ENCODE data around the gene THEM5.
"Not testable (repeated sequence)": the region's sequence is repeated elsewhere in the genome, so short reads cannot be mapped to it uniquely, and the experiment has no call there.

THEM5 gene

GRCh38 chr1:151867765-151868411 is 14.4 kb upstream of the THEM5 start:
- DNase-seq (ENCODE audit: low read depth) = peak; percentile 67

DNA sequence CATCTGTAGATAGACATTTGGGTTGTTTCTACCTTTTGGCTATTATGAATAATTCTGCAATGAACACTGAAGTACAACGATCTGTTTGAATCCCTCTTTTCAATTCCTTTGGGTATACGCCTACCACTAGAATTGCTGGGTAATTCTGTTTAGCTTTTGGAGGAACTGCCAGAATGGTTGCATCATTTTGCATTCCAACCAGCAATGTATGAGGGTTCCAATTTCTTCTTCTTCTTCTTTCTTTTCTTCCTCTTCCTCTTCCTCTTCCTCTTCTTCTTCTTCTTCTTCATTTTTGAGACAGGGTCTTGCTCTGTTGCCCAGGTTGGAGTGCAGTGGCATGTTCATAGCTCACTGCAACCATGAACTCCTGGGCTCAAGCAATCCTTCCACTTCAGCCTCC is 13.8 kb upstream of the THEM5 start:
- DNase-seq (ENCODE audit: low read depth) = no peak

- no peak for DNase-seq (ENCODE audit: low read depth)
These were observed 10.9 kb upstream of the THEM5 start for GRCh38 chr1:151864411-151864810.

DNA sequence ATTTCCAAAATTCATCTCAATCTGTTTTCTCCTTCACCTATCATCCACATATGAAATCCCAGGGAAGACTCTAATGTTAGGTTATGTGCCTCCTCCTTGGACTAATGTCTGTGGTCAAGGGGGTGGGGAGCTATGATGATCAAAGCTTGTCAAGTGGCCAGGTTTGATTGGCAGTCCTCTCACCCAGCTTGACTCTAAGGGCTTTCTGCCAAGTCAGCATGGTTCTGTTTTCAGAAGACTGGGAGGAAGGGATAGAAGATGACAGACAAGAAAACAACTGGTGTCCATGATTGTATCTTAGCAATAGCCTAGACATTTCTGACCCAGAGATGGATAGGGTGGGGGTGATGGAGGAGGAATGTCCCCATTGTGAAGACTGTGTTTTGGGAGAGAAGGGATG is 9.1 kb upstream of the THEM5 start:
- DNase-seq (ENCODE audit: low read depth) = no peak

DNA sequence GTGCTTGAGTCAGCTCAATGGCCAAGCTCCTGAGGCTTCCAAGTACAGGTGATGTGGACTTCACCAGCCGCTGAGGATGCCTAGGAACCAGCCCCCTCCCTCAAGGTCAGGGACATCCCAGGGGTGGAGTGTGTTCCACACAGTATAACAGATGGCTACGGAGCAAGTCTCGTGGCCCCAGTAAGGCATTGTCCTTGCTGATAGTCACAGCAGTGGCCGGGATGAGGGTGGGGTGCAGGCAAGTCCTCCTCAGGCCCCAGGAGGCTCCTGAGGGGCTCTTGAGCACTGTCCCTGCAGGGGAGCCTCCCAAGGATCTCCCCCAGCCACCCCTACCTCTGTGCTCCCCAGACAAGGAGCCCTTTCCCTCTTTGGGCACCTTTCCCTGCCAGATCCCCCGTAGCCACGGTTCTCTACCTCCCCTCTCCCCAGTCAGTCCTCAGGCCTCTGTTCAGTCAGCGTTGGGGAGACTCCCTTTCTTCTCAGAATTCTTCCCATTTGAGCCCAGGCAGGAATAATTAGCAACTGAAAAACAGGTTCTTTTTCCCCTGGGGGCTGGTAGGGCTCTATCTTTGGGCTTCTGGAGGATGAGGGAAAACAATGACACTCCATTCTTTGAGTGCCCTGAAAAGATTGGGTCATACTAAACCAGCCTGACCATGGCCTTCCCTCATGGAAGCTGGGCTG is 7.1 kb upstream of the THEM5 start:
- DNase-seq (ENCODE audit: low read depth) = no peak

GRCh38 chr1:151859891-151860293 is 6.4 kb upstream of the THEM5 start:
- DNase-seq (ENCODE audit: low read depth) = no peak

DNA sequence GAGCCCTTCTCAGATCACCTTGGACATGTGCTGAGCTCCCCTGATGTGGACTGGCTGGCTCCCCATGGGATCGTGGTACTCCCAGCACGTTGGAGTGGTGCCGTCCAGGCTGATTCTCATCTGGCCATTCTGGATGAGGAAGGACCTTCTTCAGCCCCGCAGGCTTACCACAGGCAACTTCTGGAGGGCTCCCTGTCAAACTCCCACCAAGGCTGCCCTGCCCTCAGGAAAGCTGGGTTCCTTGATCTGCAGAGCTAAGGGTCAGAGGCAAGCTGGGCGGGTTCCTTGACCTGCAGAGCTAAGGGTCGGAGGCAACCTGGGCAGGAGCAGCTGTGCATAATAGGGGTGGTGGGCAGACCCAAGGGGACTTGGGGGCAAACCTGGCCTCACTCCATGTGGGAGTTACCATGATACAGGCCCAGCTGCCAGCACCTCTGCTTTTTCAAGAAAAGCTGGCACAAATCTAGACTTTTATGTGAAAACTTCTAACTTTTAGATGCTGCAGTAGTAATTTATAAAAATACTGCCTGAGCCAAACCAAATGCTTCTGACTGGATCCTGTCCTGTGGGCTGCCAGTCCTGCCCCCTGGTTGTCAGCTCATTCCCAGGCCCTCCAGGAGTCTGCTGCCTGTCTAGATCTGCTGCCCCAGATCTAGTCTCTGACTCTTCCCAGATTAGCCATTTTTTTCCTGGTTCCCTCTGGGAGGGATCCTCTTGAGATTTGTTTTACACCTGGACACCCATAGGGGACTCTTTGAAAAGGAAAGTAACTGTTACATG is 5.6 kb upstream of the THEM5 start:
- DNase-seq (ENCODE audit: low read depth) = no peak

- DNase-seq (ENCODE audit: low read depth) = peak; percentile 22
These were observed 4.7 kb upstream of the THEM5 start for GRCh38 chr1:151858030-151858746.

- DNase-seq (ENCODE audit: low read depth) = no peak
These were observed 2.4 kb upstream of the THEM5 start for GRCh38 chr1:151855933-151856332.

DNA sequence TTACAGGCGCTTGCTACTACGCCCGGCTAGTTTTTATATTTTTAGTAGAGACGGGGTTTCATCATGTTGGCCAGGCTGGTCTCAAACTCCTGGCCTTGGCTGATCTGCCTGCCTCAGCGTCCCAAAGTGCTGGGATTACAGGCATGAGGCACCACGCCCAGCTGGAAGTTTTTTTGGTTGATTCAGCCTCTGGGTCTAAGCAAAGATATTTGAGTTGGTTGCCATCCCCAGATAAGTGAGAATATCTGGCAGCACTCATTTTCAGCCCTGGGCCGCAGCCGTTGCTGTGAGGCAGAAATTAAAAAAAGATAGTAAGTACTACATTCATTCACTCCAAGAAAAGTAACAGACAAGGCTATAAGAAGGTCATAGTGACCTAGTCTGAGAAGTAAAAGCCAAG is 2.0 kb upstream of the THEM5 start:
- DNase-seq (ENCODE audit: low read depth) = not testable (repeated sequence)

DNA sequence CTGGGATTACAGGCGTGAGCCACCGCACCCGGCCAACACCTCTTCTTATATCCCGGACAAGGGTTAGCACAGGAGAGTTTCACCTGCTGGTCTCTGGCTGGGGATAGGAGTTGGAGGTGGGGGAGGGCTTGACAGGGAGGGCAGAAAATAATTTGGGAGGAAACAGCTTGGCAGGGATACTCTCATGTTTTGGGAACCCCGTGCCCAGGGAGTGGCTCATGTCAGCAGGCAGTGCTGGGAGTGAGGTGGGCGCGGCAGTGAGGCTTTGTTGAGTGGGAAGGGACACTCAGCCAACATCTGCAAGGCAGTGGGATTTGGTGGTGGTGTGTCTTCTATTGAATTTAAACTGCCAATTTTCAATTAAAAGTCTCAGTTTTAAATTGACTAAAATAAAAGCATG is 1.1 kb upstream of the THEM5 start:
- no peak for DNase-seq (ENCODE audit: low read depth)

DNA sequence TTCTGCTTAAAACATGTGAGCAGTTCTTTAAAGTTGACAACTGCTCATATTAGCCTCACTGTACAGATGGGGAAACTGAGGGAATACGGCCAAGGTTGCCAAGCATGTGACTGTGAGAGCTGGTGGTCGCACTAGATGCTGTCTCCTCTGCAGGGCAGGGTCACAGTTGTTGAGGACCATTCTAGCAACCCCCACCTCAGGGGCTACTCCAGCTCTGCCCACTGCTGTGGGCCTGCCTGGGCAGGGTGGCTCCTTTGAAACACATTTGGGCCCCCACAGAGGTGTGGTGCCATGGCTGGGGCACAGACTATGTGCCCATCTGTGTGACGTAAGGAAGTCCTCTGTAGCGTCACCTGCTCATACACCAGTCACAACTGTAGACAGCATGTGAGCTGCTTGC is 779 bp downstream of the THEM5 start:
- DNase-seq (ENCODE audit: low read depth) = no peak

DNA sequence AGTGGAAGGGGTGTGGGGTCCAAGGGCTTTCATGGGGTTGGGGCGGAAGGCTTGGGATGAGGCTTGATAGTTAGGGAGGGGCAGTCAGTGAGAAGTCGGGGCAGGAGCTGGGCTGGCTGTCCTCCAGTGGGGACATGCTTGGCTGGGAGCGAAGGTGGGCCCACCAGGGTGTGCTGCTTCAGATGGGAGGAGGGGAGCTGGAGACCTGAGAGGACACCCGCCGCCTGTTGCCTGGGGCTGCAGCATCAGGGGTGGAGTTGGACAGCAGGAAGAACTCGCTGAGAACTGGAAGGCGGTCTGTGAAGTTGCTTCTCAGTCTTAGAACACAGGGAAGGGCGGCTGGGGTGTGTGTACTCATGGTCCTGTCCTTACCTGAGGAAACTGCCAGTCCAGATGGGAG is 1.6 kb downstream of the THEM5 start:
- DNase-seq (ENCODE audit: low read depth) = no peak

DNA sequence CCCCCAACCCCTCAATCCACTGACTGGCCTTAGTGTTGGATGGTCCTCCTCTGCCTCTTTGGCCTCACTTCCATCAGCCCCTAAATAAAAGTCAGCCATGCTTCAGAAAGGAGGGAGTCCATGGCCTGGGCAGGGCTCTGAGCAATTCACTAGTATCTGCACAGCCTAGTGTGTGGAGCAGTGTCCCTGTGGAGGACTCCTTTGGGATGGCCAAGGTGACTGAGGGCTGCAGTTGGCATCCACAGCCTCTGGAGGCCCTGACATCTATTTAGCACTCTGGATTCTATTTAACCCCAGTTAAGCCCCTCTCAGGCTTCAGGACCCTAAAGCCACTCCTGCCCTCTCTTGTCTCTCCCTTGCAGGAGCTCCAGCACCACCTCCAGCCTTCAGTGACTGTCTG is 3.6 kb downstream of the THEM5 start:
- no peak for DNase-seq (ENCODE audit: low read depth)

DNA sequence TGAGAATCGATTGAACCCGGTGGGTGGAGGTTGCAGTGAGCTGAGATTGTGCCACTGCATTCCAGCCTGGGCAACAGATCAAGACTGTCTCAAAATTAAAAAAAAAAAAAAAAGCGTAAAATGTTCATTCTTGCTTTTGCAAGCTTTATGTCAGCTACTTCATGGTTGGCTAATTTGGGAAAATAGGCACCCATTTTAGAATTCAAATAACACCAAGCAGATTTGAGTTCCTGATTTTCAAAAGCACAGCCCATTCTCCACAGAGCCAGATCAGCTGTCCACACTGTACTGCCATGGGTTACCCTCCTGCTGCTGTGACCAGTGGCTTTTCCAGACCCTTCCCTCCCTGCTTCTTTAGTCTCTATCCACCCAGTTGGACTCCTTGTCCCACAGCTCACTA is 4.4 kb downstream of the THEM5 start:
- no peak for DNase-seq (ENCODE audit: low read depth)

DNA sequence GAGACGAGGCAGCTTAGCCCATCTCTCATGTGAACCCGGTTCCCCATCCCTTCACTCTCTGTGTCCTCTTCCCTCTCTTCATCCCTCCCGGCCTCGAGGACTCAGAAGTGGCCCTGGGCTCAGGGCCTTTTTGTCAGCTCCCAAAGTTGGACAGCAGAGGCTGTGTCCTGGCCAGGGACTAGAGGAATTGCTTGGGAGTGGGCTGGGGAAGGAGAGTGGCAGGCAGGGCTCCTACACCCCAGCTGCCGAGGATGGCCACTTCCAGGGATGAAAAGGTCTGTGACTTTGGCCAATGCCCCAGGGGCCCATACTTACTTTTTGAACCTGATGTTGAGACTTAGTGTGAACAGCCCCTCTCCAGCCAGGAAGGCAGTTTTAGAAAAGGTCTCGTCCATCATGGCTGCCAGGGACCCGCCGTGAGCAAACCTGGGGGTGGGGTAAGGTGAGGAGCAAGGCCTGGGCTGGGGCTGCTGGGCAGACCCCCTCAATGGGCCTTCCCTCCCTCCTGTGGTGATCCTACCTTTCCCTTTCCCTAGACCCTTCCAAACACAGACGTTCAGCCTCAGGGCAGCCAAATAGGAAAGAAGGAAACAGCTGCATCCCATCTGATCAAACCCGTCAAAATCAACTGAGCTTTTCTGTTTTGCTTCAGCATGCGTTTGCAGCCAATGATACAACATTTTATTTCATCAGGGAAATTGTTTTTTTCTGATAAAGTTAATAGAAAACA is 5.5 kb downstream of the THEM5 start:
- no peak for DNase-seq (ENCODE audit: low read depth)

GRCh38 chr1:151846686-151847237 is 6.8 kb downstream of the THEM5 start:
- no peak for DNase-seq (ENCODE audit: low read depth)

- DNase-seq (ENCODE audit: low read depth) = peak; percentile 75
These were observed 7.4 kb downstream of the THEM5 start for GRCh38 chr1:151846062-151846568.

- no peak for DNase-seq (ENCODE audit: low read depth)
These were observed 10.1 kb downstream of the THEM5 start for GRCh38 chr1:151843398-151843797.

- peak; percentile 43 for DNase-seq (ENCODE audit: low read depth)
These were observed 12.4 kb downstream of the THEM5 start for GRCh38 chr1:151841141-151841540.

DNA sequence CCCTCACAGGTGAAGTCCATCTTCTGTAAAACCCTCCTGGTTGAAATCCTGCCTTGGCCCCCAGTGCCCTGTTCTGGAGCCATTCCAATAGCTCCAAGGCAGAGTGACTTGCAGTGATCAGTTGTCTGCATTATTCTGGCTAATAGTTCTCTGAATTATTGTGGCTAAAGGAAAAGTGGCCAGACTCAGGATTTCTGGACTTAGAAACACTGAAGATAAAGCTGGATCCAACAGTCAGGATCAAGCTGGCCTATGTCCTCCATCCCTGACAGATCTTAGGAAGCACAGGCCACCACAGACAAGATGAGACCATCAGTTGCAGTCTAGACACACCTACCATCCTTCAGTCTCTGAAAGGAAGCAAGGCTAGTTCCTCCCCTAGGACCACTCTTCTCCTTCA is 13.1 kb downstream of the THEM5 start:
- no peak for DNase-seq (ENCODE audit: low read depth)

Measured in EH (cell line).